ENCODE measurements around the gene ABHD17A. TPM values are rescaled to one million over a fixed set of nuclear protein-coding genes. Genes with fewer than 3 reads are reported as not detected.
"Not testable (repeated sequence)": the region's sequence is repeated elsewhere in the genome, so short reads cannot be mapped to it uniquely, and the experiment has no call there.

The ABHD17A gene
- total RNA-seq, 1 donor from 2014 or later: 115 TPM

DNA sequence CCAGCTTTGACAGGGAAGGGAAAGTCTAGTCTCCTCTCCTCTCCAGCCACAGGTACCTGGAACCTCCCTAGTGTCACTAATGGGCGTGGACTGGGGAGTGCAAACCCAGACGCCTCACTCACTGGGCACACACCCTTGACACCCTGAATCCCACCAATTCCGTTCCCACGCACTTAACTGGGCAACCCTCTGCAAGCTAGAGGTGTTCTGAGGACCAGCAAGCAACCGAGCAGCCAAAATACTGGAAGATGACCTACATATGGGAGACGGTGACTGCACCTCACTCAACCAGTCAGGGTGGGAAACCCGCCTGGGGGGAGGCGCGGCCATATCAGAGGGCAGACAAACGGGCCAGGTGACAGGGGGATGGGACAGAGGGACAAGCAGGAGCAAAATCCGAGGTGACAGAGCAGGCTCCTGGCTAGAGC is 991 bp downstream of the ABHD17A start:
- H3K4me3 Mint-ChIP-seq: peak overlapping the region; percentile 99
- H3K27me3 Mint-ChIP-seq (ENCODE audit: insufficient read depth): no peaks in the 10 kb centered on the region
- H3K4me1 Mint-ChIP-seq (ENCODE audit: low read depth): peaks cover 28% of the 10 kb centered on the region
- H3K9me3 Mint-ChIP-seq: no peaks in the 10 kb centered on the region
- peak overlapping the region; percentile 99 for H3K27ac Mint-ChIP-seq
- peak; percentile 19 for DNase-seq (ENCODE audit: low spot score)
- peaks cover 14% of the 10 kb centered on the region for H3K36me3 Mint-ChIP-seq (ENCODE audit: low read depth)
- intact Hi-C loops (cut with micrococcal nuclease): loop anchor here (1.0 kb wide), 1 partner anchor 8 kb away; no protein-coding TSS in a partner anchor

DNA sequence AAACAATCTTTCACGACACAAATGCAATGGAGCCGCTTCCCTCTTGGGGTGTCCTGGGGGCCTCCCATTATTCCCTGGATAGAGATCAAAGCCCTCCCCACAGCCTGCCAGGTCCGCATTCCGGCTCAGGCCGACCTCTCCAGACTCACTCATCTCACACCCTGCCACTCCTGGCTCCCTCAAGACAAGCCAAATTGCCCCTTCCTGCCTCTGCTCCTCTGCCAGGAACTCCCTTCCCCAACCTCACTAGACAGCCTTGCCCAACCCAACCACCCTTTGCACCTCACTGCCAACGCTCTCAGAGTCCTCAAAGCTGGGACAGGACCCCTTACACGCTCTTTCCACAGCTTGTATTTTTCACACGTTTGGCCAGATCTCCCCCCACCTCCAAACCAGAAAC is 1.5 kb downstream of the ABHD17A start:
- Mint-ChIP-seq H3K36me3 (ENCODE audit: low read depth) (peaks cover 14% of the 10 kb centered on the region), H3K27ac (peak overlapping the region; percentile 99), H3K9me3 (no peaks in the 10 kb centered on the region), H3K4me3 (peak overlapping the region; percentile 99), H3K4me1 (ENCODE audit: low read depth) (peaks cover 28% of the 10 kb centered on the region), H3K27me3 (ENCODE audit: insufficient read depth) (no peaks in the 10 kb centered on the region)
- no peak for DNase-seq (ENCODE audit: low spot score)
- intact Hi-C loops (cut with micrococcal nuclease): loop anchor here (1.0 kb wide), 1 partner anchor 7 kb away; no protein-coding TSS in a partner anchor

DNA sequence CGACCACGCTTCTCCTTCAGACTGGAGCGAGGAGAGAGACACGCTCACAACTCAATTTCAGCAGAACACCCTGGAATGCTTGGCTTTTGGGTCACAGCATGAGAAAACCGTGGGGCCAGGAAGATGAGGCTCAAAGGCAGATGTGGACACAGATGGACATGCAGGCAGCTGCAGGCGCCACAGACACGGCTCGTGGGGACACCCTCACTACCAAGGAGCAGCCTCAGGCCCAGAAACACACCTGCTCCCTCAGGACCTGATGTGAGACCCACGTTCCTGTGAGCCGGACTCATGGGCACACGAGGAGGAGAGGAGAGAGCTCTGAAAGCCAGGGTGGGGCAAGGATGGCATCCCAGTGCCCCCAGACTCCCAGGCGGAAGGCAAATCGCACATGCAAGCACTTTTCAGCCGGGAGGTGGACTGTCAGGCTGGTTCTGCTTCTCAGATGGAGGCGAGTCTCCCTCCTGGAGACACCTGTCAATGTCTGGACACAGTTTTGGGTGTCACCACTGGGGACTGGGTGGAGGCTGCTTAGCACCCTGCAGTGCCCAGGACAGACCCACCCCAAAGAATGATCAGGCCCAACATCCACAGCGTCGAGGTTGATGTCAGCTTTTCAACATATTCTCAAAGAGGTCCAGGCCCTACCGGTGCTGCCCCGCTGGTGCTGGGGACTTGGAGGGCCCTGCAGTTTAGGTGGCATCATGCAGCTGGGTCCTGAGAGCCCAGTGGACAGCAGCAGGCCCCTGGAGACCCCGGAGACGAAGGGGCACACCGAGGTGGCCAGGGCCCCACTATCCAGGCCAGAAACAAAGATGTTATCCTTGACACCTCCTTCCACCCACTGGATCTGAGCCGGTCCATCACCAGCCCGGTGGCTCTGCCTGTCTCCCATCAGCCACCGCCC is 2.3 kb downstream of the ABHD17A start:
- Mint-ChIP-seq H3K27me3 (ENCODE audit: insufficient read depth) (no peaks in the 10 kb centered on the region), H3K4me1 (ENCODE audit: low read depth) (peaks cover 28% of the 10 kb centered on the region), H3K36me3 (ENCODE audit: low read depth) (peaks cover 14% of the 10 kb centered on the region), H3K27ac (peak overlapping the region; percentile 99), H3K4me3 (peak overlapping the region; percentile 99), H3K9me3 (no peaks in the 10 kb centered on the region)
- intact Hi-C loops (cut with micrococcal nuclease): loop anchor here (1.0 kb wide), 2 partner anchors 14 to 19 kb away; no protein-coding TSS in a partner anchor
- no peak for DNase-seq (ENCODE audit: low spot score)

DNA sequence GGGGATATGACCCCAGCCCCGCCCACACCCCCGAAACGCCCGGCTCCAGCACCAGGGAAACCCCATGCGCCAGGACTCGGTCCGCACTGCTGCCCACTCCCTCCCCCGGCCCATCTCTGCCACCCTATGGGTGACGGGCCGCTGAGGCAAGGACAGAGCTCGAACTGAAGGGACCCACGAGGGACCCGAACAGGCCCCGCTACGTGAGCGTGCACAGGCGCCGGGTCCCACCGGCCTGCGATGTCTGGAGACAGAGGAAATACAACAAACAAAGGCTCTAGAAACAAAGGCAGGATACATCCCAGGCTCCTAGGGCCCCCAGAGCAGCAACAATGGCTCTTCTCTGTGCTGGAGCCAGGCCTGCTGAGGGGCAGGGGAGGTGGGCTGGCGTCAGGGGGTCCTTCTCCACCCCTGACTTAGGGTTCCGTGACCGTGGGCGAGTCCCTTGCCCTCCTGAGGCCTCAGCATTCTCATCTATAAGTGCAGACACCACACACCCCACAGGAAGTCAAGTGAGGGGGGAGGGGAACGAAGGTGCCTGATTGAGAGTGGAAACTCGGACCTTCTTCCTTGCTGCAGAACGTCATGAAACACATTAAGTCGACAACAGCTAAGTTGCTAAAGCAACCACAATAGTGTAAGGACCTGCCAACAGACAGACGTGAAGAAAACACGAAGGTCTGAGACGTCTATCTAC is 3.1 kb downstream of the ABHD17A start:
- intact Hi-C loops (cut with micrococcal nuclease): loop anchor here (1.0 kb wide), 2 partner anchors 15 to 18 kb away; no protein-coding TSS in a partner anchor
- Mint-ChIP-seq H3K4me3 (peak overlapping the region; percentile 99), H3K27ac (peak overlapping the region; percentile 99), H3K9me3 (no peaks in the 10 kb centered on the region), H3K4me1 (ENCODE audit: low read depth) (peaks cover 28% of the 10 kb centered on the region), H3K36me3 (ENCODE audit: low read depth) (peaks cover 14% of the 10 kb centered on the region), H3K27me3 (ENCODE audit: insufficient read depth) (no peaks in the 10 kb centered on the region)
- peak; percentile 74 for DNase-seq (ENCODE audit: low spot score)

DNA sequence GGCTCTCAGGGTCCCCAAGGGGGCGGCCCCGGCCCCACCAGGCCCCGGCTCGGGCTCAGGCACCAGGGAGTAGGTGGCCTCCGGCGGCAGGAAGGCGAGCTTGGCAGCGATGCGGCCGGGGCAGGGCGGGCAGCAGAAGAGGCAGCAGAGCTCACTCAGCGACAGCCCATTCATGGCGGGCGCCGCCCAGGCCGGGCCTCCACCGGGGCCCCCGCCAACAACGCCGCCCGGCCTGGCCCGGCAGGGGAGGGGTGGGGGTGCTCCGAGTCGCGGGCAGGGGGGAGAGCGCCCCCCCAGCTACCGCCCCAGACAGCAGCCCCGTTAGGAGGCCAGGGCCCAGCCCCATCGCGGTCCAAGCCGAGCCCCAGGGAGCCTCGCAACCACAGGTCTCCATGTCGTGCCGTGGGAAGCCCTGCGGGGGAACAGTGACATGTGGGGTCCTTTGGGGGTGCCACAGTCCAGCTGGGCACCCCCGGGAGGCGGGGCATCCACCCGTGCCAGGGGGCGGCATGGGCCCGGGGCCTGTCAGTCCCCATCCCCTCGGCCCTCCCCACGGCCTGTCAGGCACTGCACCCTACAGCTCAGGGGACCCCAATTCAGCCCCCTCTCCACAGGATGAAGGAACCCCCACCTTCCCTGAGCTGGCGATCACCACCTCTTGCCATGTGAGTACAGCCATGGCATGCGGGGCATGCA is 3.8 kb downstream of the ABHD17A start:
- Mint-ChIP-seq H3K27ac (peak overlapping the region; percentile 99), H3K36me3 (ENCODE audit: low read depth) (peaks cover 14% of the 10 kb centered on the region), H3K4me3 (peak overlapping the region; percentile 99), H3K4me1 (ENCODE audit: low read depth) (peaks cover 30% of the 10 kb centered on the region)
- not testable (repeated sequence) for H3K9me3 Mint-ChIP-seq; H3K27me3 Mint-ChIP-seq (ENCODE audit: insufficient read depth); DNase-seq (ENCODE audit: low spot score)
- intact Hi-C loops (cut with micrococcal nuclease): loop anchor here (1.0 kb wide), 2 partner anchors 16 to 17 kb away; no protein-coding TSS in a partner anchor

DNA sequence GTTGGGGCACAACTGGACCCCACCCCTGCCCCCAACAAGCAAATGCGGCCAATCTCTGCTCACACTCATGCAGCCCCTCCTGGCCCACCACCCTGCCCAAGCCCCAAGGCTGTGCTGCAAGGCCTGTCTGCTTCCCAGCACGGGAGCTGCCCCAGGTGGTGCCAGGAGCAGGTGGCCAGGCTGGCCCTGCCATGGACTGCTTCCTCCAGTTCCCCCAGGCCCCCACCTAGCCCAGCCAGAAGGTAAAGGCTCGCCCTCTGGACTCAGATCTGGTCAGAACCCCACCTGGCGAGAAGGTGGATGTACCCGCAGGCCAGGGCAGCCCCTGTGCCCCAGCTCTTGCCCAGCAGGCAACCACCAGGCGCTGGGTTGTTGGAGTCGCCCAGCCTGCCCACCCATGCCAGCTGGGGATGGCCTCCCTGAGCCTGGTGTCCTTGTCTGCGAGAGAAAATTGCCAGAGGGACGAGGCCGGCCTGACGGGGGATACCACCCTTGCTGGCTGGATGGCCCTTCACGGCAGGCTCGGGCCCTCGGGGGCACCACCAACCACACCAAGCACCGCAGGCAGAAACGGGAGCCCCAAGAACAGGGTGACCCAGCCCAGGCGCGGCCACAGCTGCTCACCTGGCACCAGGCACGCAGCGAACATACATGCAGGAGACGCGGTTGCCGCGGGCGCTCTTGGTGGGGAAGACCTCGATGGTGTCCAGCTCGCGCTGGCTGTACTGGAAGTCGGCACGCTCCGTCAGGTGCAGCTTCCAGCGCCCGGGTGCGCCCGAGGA is 4.5 kb downstream of the ABHD17A start:
- Mint-ChIP-seq H3K9me3 (no peaks in the 10 kb centered on the region), H3K27me3 (ENCODE audit: insufficient read depth) (peaks cover 2% of the 10 kb centered on the region), H3K4me3 (no peak overlapping the region), H3K27ac (peak overlapping the region; percentile 29), H3K4me1 (ENCODE audit: low read depth) (peaks cover 34% of the 10 kb centered on the region), H3K36me3 (ENCODE audit: low read depth) (peaks cover 14% of the 10 kb centered on the region)
- no peak for DNase-seq (ENCODE audit: low spot score)
- intact Hi-C loops (cut with micrococcal nuclease): no loop called here

DNA sequence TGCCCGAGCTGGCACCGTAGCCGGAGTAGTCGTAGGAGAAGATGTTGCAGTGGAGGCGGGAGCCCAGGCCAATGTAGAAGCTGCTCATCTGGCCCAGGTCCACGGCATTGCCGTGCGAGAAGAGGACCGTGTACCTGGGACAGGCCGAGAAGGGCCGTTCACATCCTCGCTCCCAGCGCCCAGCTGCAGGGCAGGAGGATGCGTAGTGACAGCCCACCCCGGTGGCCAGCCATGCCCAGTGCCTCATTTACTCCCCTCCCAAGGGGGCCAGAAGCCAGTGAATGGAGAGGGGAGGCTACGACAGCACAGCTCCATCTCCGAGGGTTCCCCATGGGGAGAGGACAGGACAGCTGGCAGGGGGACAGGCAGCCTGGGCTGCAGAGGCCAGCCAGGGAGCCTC is 5.3 kb downstream of the ABHD17A start:
- H3K9me3 Mint-ChIP-seq; H3K27ac Mint-ChIP-seq; H3K27me3 Mint-ChIP-seq (ENCODE audit: insufficient read depth); H3K4me3 Mint-ChIP-seq; intact Hi-C loops (cut with micrococcal nuclease); DNase-seq (ENCODE audit: low spot score): not testable (repeated sequence)
- H3K4me1 Mint-ChIP-seq (ENCODE audit: low read depth): peaks cover 36% of the 10 kb centered on the region
- H3K36me3 Mint-ChIP-seq (ENCODE audit: low read depth): peaks cover 19% of the 10 kb centered on the region

DNA sequence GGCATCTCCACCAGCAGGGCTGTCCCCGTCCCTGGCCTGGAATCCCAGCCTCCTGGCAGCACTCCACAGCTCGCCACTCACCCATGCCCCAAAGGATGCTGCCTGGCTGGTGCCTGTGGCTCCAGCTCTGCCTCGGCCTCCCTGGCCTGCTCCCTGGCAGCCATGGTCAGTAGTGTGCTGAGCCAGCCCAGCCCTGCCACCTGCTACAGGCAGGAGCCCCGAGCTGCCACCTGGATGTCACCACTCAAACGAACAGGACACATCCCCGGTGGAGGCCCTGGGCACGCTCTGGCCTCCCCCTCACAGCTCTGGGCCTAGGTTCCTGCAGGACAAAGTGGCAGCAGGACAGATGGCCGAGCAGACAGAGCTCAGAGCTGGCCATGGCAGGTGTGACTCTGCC is 6.7 kb downstream of the ABHD17A start:
- H3K36me3 Mint-ChIP-seq (ENCODE audit: low read depth): peaks cover 18% of the 10 kb centered on the region
- H3K27me3 Mint-ChIP-seq (ENCODE audit: insufficient read depth); DNase-seq (ENCODE audit: low spot score); H3K4me3 Mint-ChIP-seq; intact Hi-C loops (cut with micrococcal nuclease); H3K9me3 Mint-ChIP-seq; H3K27ac Mint-ChIP-seq: not testable (repeated sequence)
- peaks cover 37% of the 10 kb centered on the region for H3K4me1 Mint-ChIP-seq (ENCODE audit: low read depth)

DNA sequence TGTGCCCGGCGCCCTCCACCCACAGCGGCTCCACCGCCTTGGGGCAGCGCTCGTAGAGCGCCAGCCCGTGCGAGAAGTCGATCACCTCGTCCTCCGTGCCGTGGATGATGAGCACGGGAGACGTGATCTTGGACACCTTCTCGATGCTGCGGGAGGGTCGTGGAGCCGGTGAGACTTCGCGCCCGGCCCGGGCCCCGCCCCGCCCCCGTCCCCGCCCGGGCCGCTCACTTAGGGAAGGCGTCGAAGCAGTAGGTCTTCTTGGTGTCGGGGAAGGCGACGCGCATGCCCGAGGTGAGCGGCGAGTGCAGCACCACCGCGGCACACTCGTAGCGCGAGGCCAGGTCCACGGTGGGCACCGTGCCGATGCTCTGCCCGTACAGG is 8.0 kb downstream of the ABHD17A start:
- intact Hi-C loops (cut with micrococcal nuclease); H3K27me3 Mint-ChIP-seq (ENCODE audit: insufficient read depth); H3K27ac Mint-ChIP-seq; H3K4me3 Mint-ChIP-seq; H3K9me3 Mint-ChIP-seq; DNase-seq (ENCODE audit: low spot score): not testable (repeated sequence)
- peaks cover 24% of the 10 kb centered on the region for H3K4me1 Mint-ChIP-seq (ENCODE audit: low read depth)
- peaks cover 13% of the 10 kb centered on the region for H3K36me3 Mint-ChIP-seq (ENCODE audit: low read depth)

DNA sequence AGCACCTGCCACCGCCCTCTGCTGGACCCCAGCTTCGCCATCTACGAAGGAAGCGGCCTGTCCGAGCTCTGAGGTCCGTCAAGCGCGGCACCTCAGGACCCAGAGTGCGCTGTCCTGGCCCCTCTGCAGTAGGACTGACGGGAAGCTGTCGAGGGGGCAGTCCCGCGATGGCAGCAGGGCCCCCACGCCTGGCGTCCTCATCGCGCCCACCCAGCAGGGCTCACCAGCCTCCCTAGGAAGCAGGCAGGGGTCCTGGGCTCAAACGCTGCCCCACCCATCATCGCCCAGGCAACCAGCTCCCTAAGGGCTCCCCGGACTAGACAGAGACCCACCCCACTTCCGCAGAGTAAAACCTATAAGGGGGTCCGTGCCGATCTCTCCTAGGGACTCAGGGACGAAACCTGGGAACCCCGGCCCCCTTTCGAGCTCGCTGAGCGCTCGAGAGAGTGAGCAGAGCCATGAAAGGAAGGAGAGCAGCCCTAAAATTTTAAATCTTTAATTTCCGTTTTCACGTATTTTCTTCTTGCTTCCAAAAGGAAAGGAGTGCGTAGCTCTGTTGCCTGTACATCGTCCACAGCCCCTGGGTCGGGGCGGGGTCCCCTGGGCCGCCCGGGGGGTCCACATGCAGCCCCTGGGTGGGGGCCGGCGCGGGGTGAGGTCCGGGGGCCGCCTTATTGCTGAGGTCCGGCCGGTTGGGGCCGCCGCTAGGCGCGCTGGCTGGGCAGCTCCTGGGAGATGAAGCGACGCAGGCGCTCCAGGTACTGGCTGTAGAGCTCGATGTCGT is 8.6 kb downstream of the ABHD17A start:
- not testable (repeated sequence) for H3K9me3 Mint-ChIP-seq; H3K27me3 Mint-ChIP-seq (ENCODE audit: insufficient read depth); DNase-seq (ENCODE audit: low spot score)
- Mint-ChIP-seq H3K27ac (peak overlapping the region; percentile 89), H3K36me3 (ENCODE audit: low read depth) (peaks cover 13% of the 10 kb centered on the region), H3K4me3 (peak overlapping the region; percentile 98), H3K4me1 (ENCODE audit: low read depth) (peaks cover 20% of the 10 kb centered on the region)
- intact Hi-C loops (cut with micrococcal nuclease): loop anchor here (1.0 kb wide), 4 partner anchors 8 to 29 kb away; partner anchors contain the start of genes ADAT3 and SCAMP4

DNA sequence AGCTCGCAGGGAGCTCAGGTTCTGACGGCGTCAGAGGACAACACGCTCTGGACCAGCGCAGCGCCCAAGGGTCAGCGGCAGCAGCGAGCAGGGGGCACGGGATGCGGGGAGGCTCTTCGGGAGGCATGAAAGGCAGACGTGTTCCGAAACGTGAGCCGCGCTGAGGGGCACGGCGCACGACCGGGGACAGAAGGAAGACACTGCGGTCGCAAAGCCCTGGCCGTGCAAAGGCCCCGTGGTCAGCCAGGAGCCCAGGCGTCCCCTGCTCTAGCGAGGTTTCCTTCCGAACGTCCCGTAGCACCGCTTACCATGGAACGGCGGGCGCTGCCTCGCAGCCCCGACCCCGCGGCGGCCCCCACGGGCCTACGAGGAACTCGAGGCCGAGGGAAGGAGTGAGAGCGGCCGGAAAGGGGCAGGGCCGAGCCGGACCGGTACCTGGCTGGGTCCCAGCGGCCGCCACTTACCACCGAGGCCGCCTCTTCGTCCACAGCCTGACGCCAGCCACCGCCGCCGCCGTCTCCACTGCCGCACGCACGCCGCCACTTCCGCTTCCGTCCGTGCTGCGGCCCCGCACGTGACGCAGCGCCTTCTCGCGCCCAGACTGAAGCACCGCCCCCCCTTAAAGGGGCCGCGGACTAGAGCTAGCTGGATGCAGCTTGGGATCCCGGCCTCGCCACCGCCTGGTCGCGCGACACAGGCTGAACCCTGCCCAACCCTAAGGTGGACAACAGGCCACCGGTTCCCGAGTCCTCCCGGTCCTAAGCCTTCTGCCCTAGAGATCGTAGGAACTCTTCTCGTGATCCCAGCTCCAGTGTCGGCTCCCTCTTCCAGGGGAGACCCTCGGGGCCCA is 9.4 kb downstream of the ABHD17A start:
- peak overlapping the region; percentile 96 for H3K27ac Mint-ChIP-seq
- peaks cover 13% of the 10 kb centered on the region for H3K36me3 Mint-ChIP-seq (ENCODE audit: low read depth)
- peaks cover 2% of the 10 kb centered on the region for H3K27me3 Mint-ChIP-seq (ENCODE audit: insufficient read depth)
- peak overlapping the region; percentile 98 for H3K4me3 Mint-ChIP-seq
- peaks cover 20% of the 10 kb centered on the region for H3K4me1 Mint-ChIP-seq (ENCODE audit: low read depth)
- intact Hi-C loops (cut with micrococcal nuclease): loop anchor here (1.0 kb wide), 4 partner anchors 8 to 29 kb away; partner anchors contain the start of genes ADAT3 and SCAMP4
- DNase-seq (ENCODE audit: low spot score): peak; percentile 87
- no peaks in the 10 kb centered on the region for H3K9me3 Mint-ChIP-seq
